ENCODE data around the gene PGS1.

The PGS1 gene

GRCh38 chr17:78342449-78343186 is 35.8 kb upstream of the PGS1 start:
- Mint-ChIP-seq H3K36me3 (ENCODE audit: low read depth) (no peaks in the 10 kb centered on the region), H3K4me3 (peak overlapping the region; percentile 51), H3K9me3 (no peaks in the 10 kb centered on the region), H3K27ac (peak overlapping the region; percentile 81), H3K4me1 (peaks cover 62% of the 10 kb centered on the region), H3K27me3 (peaks cover 2% of the 10 kb centered on the region)
- DNase-seq (no peak), ATAC-seq (no peak)

GRCh38 chr17:78343187-78343542 is 35.3 kb upstream of the PGS1 start:
- ATAC-seq (peak; percentile 20), DNase-seq (peak; percentile 32)
- Mint-ChIP-seq H3K9me3 (no peaks in the 10 kb centered on the region), H3K27ac (peak overlapping the region; percentile 81), H3K4me3 (peak overlapping the region; percentile 51), H3K4me1 (peaks cover 63% of the 10 kb centered on the region), H3K27me3 (peaks cover 2% of the 10 kb centered on the region), H3K36me3 (ENCODE audit: low read depth) (no peaks in the 10 kb centered on the region)

- Mint-ChIP-seq H3K27ac (peak overlapping the region; percentile 81), H3K27me3 (peaks cover 2% of the 10 kb centered on the region), H3K4me1 (peaks cover 64% of the 10 kb centered on the region), H3K9me3 (no peaks in the 10 kb centered on the region), H3K36me3 (ENCODE audit: low read depth) (no peaks in the 10 kb centered on the region), H3K4me3 (peak overlapping the region; percentile 51)
- DNase-seq (peak; percentile 67), ATAC-seq (peak; percentile 47)
Measured at GRCh38 chr17:78343543-78344201, 34.8 kb upstream of the PGS1 start.

- Mint-ChIP-seq H3K4me1 (peaks cover 59% of the 10 kb centered on the region), H3K4me3 (no peak overlapping the region), H3K27ac (no peak overlapping the region), H3K27me3 (peaks cover 2% of the 10 kb centered on the region), H3K9me3 (no peaks in the 10 kb centered on the region), H3K36me3 (ENCODE audit: low read depth) (no peaks in the 10 kb centered on the region)
- DNase-seq: no peak
- no peak for ATAC-seq
Measured at GRCh38 chr17:78344666-78345065, 33.8 kb upstream of the PGS1 start.

GRCh38 chr17:78345172-78345571 is 33.3 kb upstream of the PGS1 start:
- Mint-ChIP-seq H3K27me3 (peaks cover 2% of the 10 kb centered on the region), H3K9me3 (no peaks in the 10 kb centered on the region), H3K27ac (no peak overlapping the region), H3K4me1 (peaks cover 59% of the 10 kb centered on the region), H3K36me3 (ENCODE audit: low read depth) (no peaks in the 10 kb centered on the region), H3K4me3 (no peak overlapping the region)
- DNase-seq (no peak), ATAC-seq (no peak)

- Mint-ChIP-seq H3K9me3 (no peaks in the 10 kb centered on the region), H3K4me1 (peaks cover 58% of the 10 kb centered on the region), H3K36me3 (ENCODE audit: low read depth) (no peaks in the 10 kb centered on the region), H3K27ac (no peak overlapping the region), H3K4me3 (no peak overlapping the region), H3K27me3 (no peaks in the 10 kb centered on the region)
- DNase-seq (no peak), ATAC-seq (no peak)
Measured at GRCh38 chr17:78345791-78346494, 32.5 kb upstream of the PGS1 start.

- DNase-seq: no peak
- Mint-ChIP-seq H3K27me3 (no peaks in the 10 kb centered on the region), H3K4me3 (no peak overlapping the region), H3K27ac (no peak overlapping the region), H3K36me3 (ENCODE audit: low read depth) (no peaks in the 10 kb centered on the region), H3K9me3 (no peaks in the 10 kb centered on the region), H3K4me1 (peaks cover 59% of the 10 kb centered on the region)
- no peak for ATAC-seq
Measured at GRCh38 chr17:78346605-78347250, 31.7 kb upstream of the PGS1 start.

- H3K4me3 Mint-ChIP-seq: no peak overlapping the region
- H3K4me1 Mint-ChIP-seq: peaks cover 65% of the 10 kb centered on the region
Measured at GRCh38 chr17:78347453-78347852, 31.0 kb upstream of the PGS1 start.

GRCh38 chr17:78348055-78348770 is 30.2 kb upstream of the PGS1 start:
- ATAC-seq: no peak
- no peak for DNase-seq
- no peak overlapping the region for H3K4me3 Mint-ChIP-seq
- H3K27ac Mint-ChIP-seq: no peak overlapping the region
- H3K9me3 Mint-ChIP-seq: no peaks in the 10 kb centered on the region
- no peaks in the 10 kb centered on the region for H3K36me3 Mint-ChIP-seq (ENCODE audit: low read depth)
- peaks cover 60% of the 10 kb centered on the region for H3K4me1 Mint-ChIP-seq
- no peaks in the 10 kb centered on the region for H3K27me3 Mint-ChIP-seq

More at GRCh38 chr17:78347453-78347852, 31.0 kb upstream of the PGS1 start:
- no peak for ATAC-seq
- no peaks in the 10 kb centered on the region for H3K27me3 Mint-ChIP-seq
- H3K36me3 Mint-ChIP-seq (ENCODE audit: low read depth): no peaks in the 10 kb centered on the region
- H3K27ac Mint-ChIP-seq: no peak overlapping the region
- H3K9me3 Mint-ChIP-seq: no peaks in the 10 kb centered on the region
- DNase-seq: no peak

GRCh38 chr17:78349891-78350642 is 28.4 kb upstream of the PGS1 start:
- DNase-seq: no peak
- H3K4me3 Mint-ChIP-seq: no peak overlapping the region
- H3K27ac Mint-ChIP-seq: peak overlapping the region; percentile 13

GRCh38 chr17:78351449-78352006 is 26.9 kb upstream of the PGS1 start:
- Mint-ChIP-seq H3K4me1 (peaks cover 72% of the 10 kb centered on the region), H3K27me3 (no peaks in the 10 kb centered on the region), H3K36me3 (ENCODE audit: low read depth) (peaks cover 10% of the 10 kb centered on the region), H3K27ac (no peak overlapping the region), H3K4me3 (no peak overlapping the region), H3K9me3 (no peaks in the 10 kb centered on the region)
- DNase-seq (no peak), ATAC-seq (no peak)

More at GRCh38 chr17:78349891-78350642, 28.4 kb upstream of the PGS1 start:
- H3K36me3 Mint-ChIP-seq (ENCODE audit: low read depth): peaks cover 5% of the 10 kb centered on the region
- no peaks in the 10 kb centered on the region for H3K27me3 Mint-ChIP-seq
- ATAC-seq: no peak
- no peaks in the 10 kb centered on the region for H3K9me3 Mint-ChIP-seq
- peaks cover 60% of the 10 kb centered on the region for H3K4me1 Mint-ChIP-seq

- no peaks in the 10 kb centered on the region for H3K27me3 Mint-ChIP-seq
- DNase-seq: no peak
- peak overlapping the region; percentile 62 for H3K27ac Mint-ChIP-seq
- H3K9me3 Mint-ChIP-seq: no peaks in the 10 kb centered on the region
- H3K36me3 Mint-ChIP-seq (ENCODE audit: low read depth): peaks cover 32% of the 10 kb centered on the region
- no peak for ATAC-seq
- H3K4me3 Mint-ChIP-seq: peak overlapping the region; percentile 66
- peaks cover 72% of the 10 kb centered on the region for H3K4me1 Mint-ChIP-seq
Measured at GRCh38 chr17:78353834-78354233, 24.6 kb upstream of the PGS1 start.

- peaks cover 65% of the 10 kb centered on the region for H3K4me1 Mint-ChIP-seq
- H3K36me3 Mint-ChIP-seq (ENCODE audit: low read depth): peaks cover 33% of the 10 kb centered on the region
- no peak for ATAC-seq
- H3K4me3 Mint-ChIP-seq: peak overlapping the region; percentile 88
- H3K27me3 Mint-ChIP-seq: no peaks in the 10 kb centered on the region
- no peaks in the 10 kb centered on the region for H3K9me3 Mint-ChIP-seq
- H3K27ac Mint-ChIP-seq: peak overlapping the region; percentile 94
- DNase-seq: peak; percentile 34
Measured at GRCh38 chr17:78355045-78355641, 23.3 kb upstream of the PGS1 start.
